Medulla oblongata (tissue), 1 donor: Measurements from ENCODE around the gene SOX6.

Experiments
- DNase-seq: peaks from one replicate; pipeline ENCODE4 v3.0.0-alpha.2; 2015; ENCODE audit errors: extremely low spot score

The SOX6 gene

DNA sequence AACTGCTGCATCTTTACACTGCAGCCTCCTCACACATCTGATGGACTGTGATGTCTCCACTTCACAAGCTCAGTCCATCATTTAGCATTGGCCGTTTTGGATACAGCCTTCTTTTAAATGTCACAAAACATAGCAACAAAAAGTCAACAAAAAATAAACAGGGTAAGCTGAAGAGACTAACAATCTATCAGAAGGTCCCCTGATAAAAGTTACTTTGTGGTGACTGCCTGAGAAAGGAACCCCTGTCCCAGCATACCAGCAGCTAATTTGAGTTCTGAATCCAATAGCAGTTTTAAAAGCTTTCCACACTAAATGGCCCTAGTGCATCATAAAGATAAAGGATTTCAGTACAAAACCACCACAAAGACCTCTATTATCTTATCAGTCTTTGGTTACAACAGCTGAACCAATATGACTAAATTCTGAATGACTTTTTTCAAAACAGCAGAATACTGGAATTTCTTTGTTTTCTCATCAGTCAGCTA is 162.4 kb downstream of the SOX6 start:
- peak; percentile 67 for DNase-seq

GRCh38 chr11:16191868-16192240 is 164.5 kb downstream of the SOX6 start:
- peak; percentile 46 for DNase-seq

GRCh38 chr11:16191212-16191867 is 165.0 kb downstream of the SOX6 start:
- peak; percentile 80 for DNase-seq

DNA sequence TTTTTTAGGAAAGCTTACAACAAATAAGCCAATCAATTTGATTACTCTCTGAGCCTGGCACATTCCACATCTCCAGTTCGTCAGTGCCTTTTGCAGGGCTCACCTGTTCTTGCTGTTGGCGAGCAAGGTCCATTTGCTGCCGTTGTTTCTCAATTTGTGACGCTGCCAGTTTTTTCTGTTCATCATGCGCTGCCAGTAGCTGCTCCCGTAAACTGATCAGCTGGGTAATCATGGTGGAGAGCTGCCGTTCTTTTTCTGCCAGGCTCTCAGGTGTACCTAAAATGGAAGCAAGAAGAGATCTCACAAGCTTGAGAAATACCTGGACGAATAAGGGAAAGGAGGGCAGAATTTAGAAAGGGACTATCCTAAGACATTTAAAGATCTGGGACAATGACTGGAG is 169.7 kb downstream of the SOX6 start:
- no peak for DNase-seq

DNA sequence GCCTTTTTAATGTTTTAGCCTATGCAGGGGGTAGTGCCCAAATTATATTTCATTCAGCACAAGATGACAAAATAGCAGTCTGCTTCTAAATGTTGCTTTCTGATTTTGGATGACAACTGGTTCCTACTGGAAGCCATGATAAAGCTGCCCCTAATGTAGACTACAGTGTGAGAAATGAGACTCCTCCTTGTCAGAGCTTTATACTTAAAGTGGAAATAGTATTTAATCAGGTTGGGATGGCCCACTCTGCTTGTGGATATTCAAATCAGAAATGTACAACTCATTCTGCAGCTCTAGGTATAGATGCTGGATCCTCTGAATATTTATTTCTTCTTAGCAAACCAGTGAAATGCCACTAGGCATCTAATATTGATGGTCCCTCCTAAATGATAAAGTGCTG is 171.3 kb downstream of the SOX6 start:
- DNase-seq: no peak

GRCh38 chr11:16184588-16184987 is 171.8 kb downstream of the SOX6 start:
- peak; percentile 48 for DNase-seq

- DNase-seq: no peak
Measured at GRCh38 chr11:16182553-16182952, 173.8 kb downstream of the SOX6 start.

DNA sequence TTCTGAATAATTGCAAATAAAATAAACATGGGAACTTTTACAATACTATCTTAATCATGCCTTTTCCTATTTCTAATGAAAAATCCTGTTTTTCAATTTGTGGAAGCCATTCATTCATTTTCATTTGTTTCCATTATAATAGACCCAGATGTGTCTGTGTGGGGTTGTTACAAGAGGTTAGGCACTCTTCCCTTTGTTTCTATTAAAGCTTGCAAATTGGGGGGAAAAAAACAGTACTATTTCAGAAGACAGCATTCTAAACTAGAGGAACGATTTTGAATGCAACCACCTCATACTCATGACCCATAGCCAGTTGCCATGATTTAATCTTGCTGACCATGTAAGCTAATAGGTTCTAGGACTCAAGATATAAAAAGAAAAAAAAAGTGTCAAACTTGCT is 175.5 kb downstream of the SOX6 start:
- no peak for DNase-seq

GRCh38 chr11:16179676-16180075 is 176.7 kb downstream of the SOX6 start:
- DNase-seq: no peak

DNA sequence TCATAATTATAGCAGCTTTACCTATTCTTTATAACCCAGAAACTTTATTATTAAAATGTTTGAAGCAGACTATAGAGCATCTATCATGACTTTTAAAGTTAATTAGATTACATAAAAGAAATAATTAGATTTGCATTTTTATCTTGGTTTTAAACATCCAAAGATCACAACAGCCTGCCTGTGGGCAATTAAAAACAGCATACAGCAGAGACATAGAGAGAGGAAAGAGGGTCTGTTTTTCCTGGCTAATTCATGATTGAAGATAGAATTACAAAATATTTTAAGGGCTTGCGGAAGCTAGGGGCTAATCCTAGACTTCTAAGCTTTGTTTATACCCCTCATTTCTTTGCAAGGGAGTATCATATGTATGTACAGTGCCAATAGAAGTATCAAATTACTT is 178.1 kb downstream of the SOX6 start:
- DNase-seq: no peak

DNA sequence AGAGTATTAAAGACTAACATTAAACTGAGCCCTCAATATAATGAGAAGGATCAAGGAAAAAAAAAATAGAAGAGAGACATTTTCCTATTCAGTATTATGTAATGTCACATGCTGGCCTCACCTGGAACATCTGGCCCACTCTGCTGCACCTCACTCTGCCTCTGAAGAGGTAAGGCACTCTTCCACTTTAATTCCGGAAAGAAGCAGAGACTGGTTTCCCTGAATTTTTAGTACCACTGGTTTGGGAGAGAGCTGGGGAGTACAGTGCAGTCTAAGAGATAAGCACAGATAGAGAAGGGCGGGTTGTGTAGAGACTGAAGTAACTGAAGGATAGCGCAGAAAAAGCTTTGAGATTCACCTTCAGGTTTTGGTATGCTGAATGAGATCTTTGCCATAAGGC is 178.7 kb downstream of the SOX6 start:
- no peak for DNase-seq

- DNase-seq: no peak
Measured at GRCh38 chr11:16173798-16174197, 182.5 kb downstream of the SOX6 start.

DNA sequence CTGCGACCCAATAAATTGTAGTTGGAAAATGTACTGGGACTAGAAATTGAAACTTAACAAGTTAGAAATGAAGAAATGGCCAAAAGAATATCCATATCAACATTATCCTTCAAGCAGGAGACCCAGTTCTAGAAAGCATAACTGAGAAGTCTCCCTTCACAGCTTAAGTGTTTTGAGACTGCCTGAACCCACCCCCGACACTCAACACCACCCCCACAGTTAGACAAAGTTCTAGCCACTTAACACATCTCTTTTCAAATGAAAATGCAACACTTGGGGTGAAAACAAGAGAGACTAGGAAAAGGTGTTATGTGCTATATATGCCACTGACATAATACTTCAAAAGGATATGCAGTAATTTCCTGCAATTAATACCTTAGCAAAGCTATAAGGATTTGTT is 184.5 kb downstream of the SOX6 start:
- no peak for DNase-seq

- no peak for DNase-seq
Measured at GRCh38 chr11:16169956-16170847, 186.1 kb downstream of the SOX6 start.

GRCh38 chr11:16169541-16169940 is 186.8 kb downstream of the SOX6 start:
- no peak for DNase-seq

DNA sequence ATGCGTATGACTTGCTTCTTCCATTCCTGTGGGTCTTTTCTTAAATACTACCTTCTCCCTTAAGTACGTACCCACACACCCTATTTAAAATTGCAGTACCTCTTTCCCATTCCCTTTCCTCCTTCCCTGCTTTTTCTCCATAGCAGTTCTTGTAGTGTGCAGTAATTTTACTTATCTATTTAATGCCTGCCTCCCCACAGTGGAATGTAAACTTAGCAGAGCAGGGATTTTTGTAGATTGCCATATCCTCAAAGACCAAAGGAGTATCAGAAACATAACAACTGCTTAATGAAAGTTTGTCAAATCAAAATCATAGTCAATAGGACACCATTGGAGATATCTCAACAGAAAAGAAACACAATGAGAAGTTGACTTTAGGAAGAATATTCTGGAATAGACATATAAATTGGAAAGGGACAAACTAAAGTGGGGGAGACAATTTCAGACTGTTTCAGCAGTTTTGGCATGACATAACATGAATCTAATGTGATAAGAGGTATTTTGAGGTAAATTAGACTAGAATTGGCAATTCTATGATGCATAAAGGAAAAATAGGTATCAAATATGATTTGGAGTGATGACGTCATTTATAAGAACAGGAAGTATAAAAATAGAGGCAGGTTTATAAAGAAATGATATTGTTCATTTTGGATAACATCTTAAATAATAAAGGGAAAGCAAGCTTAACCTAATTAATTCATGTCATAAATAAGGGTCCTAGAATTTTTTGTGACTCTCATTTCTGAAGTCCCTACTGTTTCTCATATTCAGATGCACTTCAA is 188.4 kb downstream of the SOX6 start:
- DNase-seq: no peak

DNA sequence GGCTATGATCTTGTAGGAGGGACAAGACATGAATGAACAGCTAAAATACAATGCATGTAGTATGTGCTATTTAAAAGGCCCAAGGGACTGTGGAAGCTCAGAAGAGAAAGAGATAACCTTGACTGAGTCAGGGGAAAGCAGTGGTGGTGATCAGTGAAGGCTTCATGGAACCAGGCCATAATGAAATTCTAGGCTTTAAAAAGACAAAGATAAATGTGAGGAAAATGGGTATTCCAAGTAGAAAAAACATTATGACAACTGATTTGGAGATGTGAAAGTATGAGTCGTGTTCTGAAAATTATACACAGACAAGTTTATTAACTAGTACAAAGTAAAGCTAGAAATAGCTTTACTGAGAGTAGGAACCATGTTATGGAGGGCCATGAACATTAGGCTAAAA is 189.8 kb downstream of the SOX6 start:
- no peak for DNase-seq

DNA sequence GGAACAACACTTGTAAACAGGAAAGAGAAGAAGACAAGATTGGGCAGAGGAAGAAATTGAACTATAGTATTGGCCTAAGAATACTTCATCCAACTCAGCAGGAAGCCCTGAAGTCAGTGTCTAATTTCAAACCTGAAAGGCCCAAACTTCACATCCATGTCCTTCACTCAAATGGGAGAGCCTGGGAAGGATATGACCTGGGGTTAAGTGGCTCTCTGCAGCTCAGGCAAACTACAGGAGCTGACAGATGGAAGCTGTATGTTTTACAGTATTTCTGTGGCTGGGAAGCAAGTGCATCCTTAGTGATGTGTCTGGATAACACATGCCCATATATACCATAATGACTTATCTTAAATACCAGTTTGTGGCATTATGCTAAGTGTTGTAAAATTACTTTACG is 196.2 kb downstream of the SOX6 start:
- DNase-seq: no peak

DNA sequence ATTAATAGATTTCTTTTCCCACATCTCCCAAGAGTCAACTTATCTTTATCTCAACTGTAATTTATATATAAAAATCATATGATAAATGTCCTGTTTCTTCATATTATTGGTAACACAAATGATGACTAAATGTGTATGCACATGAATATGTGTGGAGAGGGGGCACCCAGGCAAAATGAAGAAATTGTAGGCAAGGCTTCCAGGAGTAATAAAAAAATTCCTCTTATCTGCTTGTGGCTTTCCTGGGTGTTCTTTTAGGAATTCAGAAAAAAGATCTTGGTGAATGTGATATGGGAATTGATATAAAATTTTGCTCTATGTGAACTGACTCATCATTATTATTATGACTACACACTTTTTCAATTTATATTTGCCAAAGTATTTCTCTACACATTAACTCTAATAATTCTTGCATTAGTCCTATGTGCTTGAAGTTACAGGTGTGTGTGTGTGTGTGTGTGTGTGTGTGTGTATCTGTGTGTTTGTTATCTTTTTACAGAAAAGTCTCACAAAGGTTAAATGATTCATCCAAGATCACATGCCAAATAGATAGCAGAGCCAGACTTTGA is 197.8 kb downstream of the SOX6 start:
- no peak for DNase-seq

GRCh38 chr11:16157327-16157726 is 199.0 kb downstream of the SOX6 start:
- no peak for DNase-seq

DNA sequence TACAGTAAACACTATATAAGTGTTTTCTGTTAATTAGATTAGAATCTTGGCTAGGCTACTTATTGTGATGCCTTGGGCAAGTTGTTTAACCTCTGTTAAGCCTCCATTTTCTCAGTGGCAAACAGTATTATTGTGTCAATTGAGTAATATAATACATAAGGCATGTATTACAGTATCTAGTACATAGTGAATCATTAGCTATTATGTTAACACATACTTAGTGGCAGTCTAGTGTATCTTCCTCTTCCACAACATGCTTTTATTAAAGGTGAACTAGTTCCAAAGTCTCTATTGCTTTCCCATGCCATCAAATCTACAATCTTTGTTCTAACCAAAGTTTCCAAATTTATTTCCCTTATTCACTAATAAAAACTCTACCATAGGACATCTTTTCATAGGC is 200.9 kb downstream of the SOX6 start:
- no peak for DNase-seq
